Measurements from ENCODE around the gene MRPL58. TPM values are rescaled to one million over a fixed set of nuclear protein-coding genes. Genes with fewer than 3 reads are reported as not detected.

The MRPL58 gene
- total and polyA plus RNA-seq, 2 experiments from 2014 or later: 38.0 to 66.7 TPM

DNA sequence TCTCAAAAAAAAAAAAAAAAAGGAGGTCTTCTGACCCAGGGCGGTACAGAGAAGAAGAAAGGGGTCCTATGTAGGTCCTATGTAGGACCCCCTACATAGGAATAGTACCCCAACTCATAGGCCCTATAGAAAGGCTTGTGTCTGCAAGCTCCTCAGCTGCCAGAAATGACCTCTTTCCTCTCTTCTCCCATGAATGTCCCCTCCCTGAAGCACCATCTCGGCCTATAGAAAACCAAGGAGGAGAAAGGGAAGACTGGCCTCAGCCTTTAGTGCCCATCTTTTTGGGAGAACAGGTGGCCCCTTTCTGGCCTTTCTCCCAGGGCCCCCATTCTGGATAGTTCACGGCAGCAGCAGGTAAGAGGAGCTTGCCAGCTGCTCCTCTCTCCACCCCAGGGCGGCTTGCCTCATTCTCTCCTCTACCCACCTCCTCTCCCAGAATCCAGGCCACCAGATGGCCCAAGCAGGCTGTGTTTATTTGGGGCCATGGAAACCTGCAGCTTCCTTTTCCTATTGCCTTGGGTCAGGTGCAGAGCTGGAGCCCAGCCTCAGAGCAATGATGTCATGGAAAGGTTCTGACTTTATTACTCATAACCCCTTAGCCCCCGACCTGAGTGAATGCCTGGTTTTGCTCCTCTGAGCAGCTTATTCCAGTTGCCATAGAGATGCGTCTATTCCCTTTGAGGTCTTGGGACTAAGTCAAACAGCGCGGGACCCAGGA lies 1.6 kb upstream of the MRPL58 start:
- Histone ChIP-seq H3K4me2 (no peak overlapping the region), H3K9me2 (ENCODE audit: insufficient read depth) (no peaks in the 10 kb centered on the region), H4K20me1 (replicated peaks; ENCODE audit: insufficient read depth) (no peaks in the 10 kb centered on the region; the same call in 1 of the 2 replicates), H3F3A (replicated peaks; ENCODE audit: low read depth) (peaks cover 14% of the 10 kb centered on the region), H3K36me3 (ENCODE audit: insufficient read depth) (no peaks in the 10 kb centered on the region), H3K27ac (ENCODE audit: low read depth) (no peak overlapping the region), H2AFZ (no peak overlapping the region), H3K79me2 (replicated peaks; ENCODE audit: insufficient read depth) (peaks cover 16% of the 10 kb centered on the region), H3K4me1 (ENCODE audit: insufficient read depth) (peaks cover 20% of the 10 kb centered on the region), H3K4me3 (no peak overlapping the region), H3K27me3 (ENCODE audit: insufficient read depth) (no peaks in the 10 kb centered on the region)
- peaks cover 9% of the 10 kb centered on the region; the same call in 2 of the 3 replicates for H3K36me3 Mint-ChIP-seq (ENCODE audit: low read depth)
- no peak overlapping the region for H3K27ac Mint-ChIP-seq
- TF ChIP-seq, protein P1, sequence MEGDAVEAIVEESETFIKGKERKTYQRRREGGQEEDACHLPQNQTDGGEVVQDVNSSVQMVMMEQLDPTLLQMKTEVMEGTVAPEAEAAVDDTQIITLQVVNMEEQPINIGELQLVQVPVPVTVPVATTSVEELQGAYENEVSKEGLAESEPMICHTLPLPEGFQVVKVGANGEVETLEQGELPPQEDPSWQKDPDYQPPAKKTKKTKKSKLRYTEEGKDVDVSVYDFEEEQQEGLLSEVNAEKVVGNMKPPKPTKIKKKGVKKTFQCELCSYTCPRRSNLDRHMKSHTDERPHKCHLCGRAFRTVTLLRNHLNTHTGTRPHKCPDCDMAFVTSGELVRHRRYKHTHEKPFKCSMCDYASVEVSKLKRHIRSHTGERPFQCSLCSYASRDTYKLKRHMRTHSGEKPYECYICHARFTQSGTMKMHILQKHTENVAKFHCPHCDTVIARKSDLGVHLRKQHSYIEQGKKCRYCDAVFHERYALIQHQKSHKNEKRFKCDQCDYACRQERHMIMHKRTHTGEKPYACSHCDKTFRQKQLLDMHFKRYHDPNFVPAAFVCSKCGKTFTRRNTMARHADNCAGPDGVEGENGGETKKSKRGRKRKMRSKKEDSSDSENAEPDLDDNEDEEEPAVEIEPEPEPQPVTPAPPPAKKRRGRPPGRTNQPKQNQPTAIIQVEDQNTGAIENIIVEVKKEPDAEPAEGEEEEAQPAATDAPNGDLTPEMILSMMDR (conservative IDR thresholded peaks at IDR 0.05; ENCODE audit: low read depth in 2 of 2): peak in 1 of 2 experiments; percentile 22; a peak in 1 of 4 replicates
- no peak for TF ChIP-seq STAT1 (IDR thresholded peaks at IDR 0.05; ENCODE audit: unreplicated experiment)
- H3K4me3 Mint-ChIP-seq: peak overlapping the region; percentile 84
- ATAC-seq (no peak), DNase-seq (ENCODE audit: low spot score) (peak; percentile 58)
- H3K27me3 Mint-ChIP-seq (ENCODE audit: insufficient read depth, low read depth, poor library complexity): peaks cover 4% of the 10 kb centered on the region
- H3K9me3 Mint-ChIP-seq: no peaks in the 10 kb centered on the region; the same call in 1 of the 3 replicates
- H3K4me1 Mint-ChIP-seq: peaks cover 26% of the 10 kb centered on the region

DNA sequence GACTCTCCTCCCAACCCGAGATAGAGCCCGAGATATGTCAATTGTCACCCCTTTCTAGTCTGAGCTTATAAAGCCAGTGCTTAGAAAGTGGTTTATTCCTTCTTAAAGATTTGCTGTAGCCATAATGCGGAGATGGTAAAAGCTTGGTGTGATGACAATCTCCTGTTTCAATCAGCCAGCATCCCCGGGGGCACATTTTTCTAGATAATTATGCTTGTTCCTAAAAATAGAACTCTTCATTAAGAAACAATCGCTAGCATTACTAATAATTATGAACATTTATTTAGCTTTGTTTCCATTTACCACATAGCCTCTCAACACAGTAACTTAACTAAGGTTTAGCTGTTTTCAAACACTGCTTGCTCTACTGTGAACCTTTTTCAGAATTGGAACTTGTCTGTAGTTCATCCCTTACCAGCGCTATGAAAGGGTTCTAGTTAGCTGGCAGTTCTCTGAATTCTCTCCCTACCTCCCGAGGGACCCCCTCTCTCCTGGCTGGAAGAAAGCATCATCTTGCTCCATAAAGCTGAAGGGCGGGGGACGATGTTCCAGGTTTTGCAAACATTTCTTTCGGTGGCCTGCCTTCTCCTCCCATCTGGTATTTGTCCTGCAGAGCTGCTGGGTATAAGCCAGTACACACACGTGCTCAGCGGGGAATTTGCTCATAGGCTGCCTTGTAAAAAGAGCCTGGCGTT lies 922 bp upstream of the MRPL58 start:
- Histone ChIP-seq H3K79me2 (replicated peaks; ENCODE audit: insufficient read depth) (peaks cover 16% of the 10 kb centered on the region), H3K27me3 (ENCODE audit: insufficient read depth) (no peaks in the 10 kb centered on the region), H3K36me3 (ENCODE audit: insufficient read depth) (no peaks in the 10 kb centered on the region), H3K4me2 (peak overlapping the region; percentile 99), H4K20me1 (replicated peaks; ENCODE audit: insufficient read depth) (no peaks in the 10 kb centered on the region), H3K4me1 (ENCODE audit: insufficient read depth) (peaks cover 20% of the 10 kb centered on the region), H3K9me2 (ENCODE audit: insufficient read depth) (no peaks in the 10 kb centered on the region), H2AFZ (peak overlapping the region; percentile 100), H3F3A (replicated peaks; ENCODE audit: low read depth) (peaks cover 14% of the 10 kb centered on the region), H3K4me3 (peak overlapping the region; percentile 88), H3K27ac (ENCODE audit: low read depth) (peak overlapping the region; percentile 100)
- Mint-ChIP-seq H3K4me1 (peaks cover 26% of the 10 kb centered on the region), H3K27me3 (ENCODE audit: insufficient read depth, low read depth, poor library complexity) (peaks cover 4% of the 10 kb centered on the region), H3K36me3 (ENCODE audit: low read depth) (peaks cover 13% of the 10 kb centered on the region; the same call in 2 of the 3 replicates), H3K9me3 (no peaks in the 10 kb centered on the region; the same call in 1 of the 3 replicates), H3K4me3 (peak overlapping the region; percentile 84), H3K27ac (peak overlapping the region; percentile 96)
- no peak for ATAC-seq
- DNase-seq (ENCODE audit: low spot score): peak; percentile 42
- TF ChIP-seq EZH2phosphoT487 (IDR thresholded peaks at IDR 0.05; ENCODE audit: unreplicated experiment): no peak
- no peak for TF ChIP-seq CREB1 (CRISPR knock-in tag; IDR thresholded peaks at IDR 0.05; ENCODE audit: low read depth)
- no peak for TF ChIP-seq POLR2AphosphoS5 (IDR thresholded peaks at IDR 0.05; ENCODE audit: low read depth)
- no peak for TF ChIP-seq ZNF331 (CRISPR knock-in tag; IDR thresholded peaks at IDR 0.05; ENCODE audit: low read depth)
- TF ChIP-seq ZNF114 (CRISPR knock-in tag; IDR thresholded peaks at IDR 0.05): no peak
- TF ChIP-seq, protein P2, sequence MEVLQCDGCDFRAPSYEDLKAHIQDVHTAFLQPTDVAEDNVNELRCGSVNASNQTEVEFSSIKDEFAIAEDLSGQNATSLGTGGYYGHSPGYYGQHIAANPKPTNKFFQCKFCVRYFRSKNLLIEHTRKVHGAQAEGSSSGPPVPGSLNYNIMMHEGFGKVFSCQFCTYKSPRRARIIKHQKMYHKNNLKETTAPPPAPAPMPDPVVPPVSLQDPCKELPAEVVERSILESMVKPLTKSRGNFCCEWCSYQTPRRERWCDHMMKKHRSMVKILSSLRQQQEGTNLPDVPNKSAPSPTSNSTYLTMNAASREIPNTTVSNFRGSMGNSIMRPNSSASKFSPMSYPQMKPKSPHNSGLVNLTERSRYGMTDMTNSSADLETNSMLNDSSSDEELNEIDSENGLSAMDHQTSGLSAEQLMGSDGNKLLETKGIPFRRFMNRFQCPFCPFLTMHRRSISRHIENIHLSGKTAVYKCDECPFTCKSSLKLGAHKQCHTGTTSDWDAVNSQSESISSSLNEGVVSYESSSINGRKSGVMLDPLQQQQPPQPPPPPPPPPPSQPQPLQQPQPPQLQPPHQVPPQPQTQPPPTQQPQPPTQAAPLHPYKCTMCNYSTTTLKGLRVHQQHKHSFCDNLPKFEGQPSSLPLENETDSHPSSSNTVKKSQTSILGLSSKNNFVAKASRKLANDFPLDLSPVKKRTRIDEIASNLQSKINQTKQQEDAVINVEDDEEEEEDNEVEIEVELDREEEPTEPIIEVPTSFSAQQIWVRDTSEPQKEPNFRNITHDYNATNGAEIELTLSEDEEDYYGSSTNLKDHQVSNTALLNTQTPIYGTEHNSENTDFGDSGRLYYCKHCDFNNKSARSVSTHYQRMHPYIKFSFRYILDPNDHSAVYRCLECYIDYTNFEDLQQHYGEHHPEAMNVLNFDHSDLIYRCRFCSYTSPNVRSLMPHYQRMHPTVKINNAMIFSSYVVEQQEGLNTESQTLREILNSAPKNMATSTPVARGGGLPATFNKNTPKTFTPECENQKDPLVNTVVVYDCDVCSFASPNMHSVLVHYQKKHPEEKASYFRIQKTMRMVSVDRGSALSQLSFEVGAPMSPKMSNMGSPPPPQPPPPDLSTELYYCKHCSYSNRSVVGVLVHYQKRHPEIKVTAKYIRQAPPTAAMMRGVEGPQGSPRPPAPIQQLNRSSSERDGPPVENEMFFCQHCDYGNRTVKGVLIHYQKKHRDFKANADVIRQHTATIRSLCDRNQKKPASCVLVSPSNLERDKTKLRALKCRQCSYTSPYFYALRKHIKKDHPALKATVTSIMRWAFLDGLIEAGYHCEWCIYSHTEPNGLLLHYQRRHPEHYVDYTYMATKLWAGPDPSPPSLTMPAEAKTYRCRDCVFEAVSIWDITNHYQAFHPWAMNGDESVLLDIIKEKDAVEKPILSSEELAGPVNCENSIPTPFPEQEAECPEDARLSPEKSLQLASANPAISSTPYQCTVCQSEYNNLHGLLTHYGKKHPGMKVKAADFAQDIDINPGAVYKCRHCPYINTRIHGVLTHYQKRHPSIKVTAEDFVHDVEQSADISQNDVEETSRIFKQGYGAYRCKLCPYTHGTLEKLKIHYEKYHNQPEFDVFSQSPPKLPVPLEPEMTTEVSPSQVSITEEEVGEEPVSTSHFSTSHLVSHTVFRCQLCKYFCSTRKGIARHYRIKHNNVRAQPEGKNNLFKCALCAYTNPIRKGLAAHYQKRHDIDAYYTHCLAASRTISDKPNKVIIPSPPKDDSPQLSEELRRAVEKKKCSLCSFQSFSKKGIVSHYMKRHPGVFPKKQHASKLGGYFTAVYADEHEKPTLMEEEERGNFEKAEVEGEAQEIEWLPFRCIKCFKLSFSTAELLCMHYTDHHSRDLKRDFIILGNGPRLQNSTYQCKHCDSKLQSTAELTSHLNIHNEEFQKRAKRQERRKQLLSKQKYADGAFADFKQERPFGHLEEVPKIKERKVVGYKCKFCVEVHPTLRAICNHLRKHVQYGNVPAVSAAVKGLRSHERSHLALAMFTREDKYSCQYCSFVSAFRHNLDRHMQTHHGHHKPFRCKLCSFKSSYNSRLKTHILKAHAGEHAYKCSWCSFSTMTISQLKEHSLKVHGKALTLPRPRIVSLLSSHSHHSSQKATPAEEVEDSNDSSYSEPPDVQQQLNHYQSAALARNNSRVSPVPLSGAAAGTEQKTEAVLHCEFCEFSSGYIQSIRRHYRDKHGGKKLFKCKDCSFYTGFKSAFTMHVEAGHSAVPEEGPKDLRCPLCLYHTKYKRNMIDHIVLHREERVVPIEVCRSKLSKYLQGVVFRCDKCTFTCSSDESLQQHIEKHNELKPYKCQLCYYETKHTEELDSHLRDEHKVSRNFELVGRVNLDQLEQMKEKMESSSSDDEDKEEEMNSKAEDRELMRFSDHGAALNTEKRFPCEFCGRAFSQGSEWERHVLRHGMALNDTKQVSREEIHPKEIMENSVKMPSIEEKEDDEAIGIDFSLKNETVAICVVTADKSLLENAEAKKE (CRISPR knock-in tag; IDR thresholded peaks at IDR 0.05): no peak
- no peak for TF ChIP-seq EZH2 (IDR thresholded peaks at IDR 0.05; ENCODE audit: low read depth, unreplicated experiment)
- TF ChIP-seq STAT1 (IDR thresholded peaks at IDR 0.05; ENCODE audit: unreplicated experiment): no peak
- TF ChIP-seq NANOG (IDR thresholded peaks at IDR 0.05; ENCODE audit: borderline replicate concordance): no peak
- TF ChIP-seq, protein P3, sequence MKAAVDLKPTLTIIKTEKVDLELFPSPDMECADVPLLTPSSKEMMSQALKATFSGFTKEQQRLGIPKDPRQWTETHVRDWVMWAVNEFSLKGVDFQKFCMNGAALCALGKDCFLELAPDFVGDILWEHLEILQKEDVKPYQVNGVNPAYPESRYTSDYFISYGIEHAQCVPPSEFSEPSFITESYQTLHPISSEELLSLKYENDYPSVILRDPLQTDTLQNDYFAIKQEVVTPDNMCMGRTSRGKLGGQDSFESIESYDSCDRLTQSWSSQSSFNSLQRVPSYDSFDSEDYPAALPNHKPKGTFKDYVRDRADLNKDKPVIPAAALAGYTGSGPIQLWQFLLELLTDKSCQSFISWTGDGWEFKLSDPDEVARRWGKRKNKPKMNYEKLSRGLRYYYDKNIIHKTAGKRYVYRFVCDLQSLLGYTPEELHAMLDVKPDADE (IDR thresholded peaks at IDR 0.05): no peak
